IPS-15b (cell line): ENCODE data around the gene ZBTB17.

Source experiments
- H3K27me3 ChIP-seq: one replicate; pipeline ENCODE4 v1.6.1; 2013; ENCODE audit warnings: low read length; ENCODE audit not compliant: control insufficient read depth, insufficient read depth
- H3K36me3 ChIP-seq: one replicate; pipeline ENCODE4 v1.6.1; 2013; ENCODE audit warnings: low read length; ENCODE audit not compliant: control insufficient read depth, insufficient read depth
- H3K4me1 ChIP-seq: one replicate; pipeline ENCODE4 v1.6.1; 2013; ENCODE audit warnings: mild to moderate bottlenecking, low read length; ENCODE audit not compliant: control insufficient read depth, insufficient read depth
- H3K4me3 ChIP-seq: one replicate; pipeline ENCODE4 v1.5.1; 2013; ENCODE audit warnings: low read depth, low read length
- H3K9ac ChIP-seq: one replicate; pipeline ENCODE4 v1.6.1; 2013; ENCODE audit warnings: low read depth, mild to moderate bottlenecking, low read length
- H3K9me3 ChIP-seq: one replicate; pipeline ENCODE4 v1.6.1; 2013; ENCODE audit warnings: mild to moderate bottlenecking, low read length; ENCODE audit not compliant: control insufficient read depth, insufficient read depth

The ZBTB17 gene

DNA sequence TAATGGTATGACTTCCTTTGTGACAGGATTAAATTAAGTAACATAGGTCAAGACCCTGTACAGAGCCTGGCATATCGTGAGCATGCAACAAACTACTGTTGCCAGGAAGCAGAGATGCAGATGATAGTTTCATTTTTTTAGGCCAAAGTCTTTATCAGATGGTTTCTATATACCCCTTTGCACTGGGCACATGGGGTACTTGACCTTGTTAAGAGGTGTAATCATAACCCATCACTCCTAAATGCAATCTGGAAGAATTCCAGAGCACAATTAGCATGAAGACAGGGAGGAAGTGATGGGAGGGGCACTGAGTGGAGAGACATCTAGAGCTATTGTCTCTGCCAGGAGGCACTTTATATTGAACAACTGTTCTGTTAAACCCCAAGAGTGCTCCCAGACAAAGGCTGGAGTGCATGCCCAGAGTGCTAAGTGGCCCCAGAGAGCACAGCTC, 22.1 kb downstream of the ZBTB17 start:
- Histone ChIP-seq H3K9ac (no peak overlapping the region), H3K4me1 (peaks cover 6% of the 10 kb centered on the region), H3K27me3 (no peaks in the 10 kb centered on the region), H3K9me3 (no peaks in the 10 kb centered on the region), H3K36me3 (no peaks in the 10 kb centered on the region), H3K4me3 (no peak overlapping the region)

DNA sequence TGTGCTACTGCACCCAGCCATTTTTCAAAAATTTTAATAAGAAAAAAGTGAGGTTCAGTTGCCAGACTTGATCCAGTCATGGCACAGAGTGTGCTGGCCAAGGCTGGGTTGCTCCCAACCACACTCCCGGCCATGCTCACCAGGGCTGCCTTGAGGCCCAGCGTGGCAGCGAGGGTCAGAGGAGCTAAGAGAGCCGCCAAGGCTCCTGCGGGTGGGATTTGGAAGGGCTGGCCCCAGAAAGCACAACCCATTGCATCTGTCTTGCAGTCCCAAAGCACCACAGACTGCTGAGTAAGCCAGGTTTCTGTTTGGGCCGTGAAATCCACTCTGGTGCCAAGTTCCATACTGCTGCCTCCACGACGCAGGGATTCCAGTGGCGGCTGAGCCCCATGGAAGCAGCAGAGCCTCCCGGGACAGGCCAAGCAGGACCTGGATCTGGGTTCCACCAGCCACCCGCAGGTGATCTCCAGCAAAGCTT, 22.6 kb downstream of the ZBTB17 start:
- Histone ChIP-seq H3K36me3 (no peaks in the 10 kb centered on the region), H3K9ac (no peak overlapping the region), H3K27me3 (no peaks in the 10 kb centered on the region), H3K4me1 (peaks cover 6% of the 10 kb centered on the region), H3K9me3 (no peaks in the 10 kb centered on the region), H3K4me3 (no peak overlapping the region)

DNA sequence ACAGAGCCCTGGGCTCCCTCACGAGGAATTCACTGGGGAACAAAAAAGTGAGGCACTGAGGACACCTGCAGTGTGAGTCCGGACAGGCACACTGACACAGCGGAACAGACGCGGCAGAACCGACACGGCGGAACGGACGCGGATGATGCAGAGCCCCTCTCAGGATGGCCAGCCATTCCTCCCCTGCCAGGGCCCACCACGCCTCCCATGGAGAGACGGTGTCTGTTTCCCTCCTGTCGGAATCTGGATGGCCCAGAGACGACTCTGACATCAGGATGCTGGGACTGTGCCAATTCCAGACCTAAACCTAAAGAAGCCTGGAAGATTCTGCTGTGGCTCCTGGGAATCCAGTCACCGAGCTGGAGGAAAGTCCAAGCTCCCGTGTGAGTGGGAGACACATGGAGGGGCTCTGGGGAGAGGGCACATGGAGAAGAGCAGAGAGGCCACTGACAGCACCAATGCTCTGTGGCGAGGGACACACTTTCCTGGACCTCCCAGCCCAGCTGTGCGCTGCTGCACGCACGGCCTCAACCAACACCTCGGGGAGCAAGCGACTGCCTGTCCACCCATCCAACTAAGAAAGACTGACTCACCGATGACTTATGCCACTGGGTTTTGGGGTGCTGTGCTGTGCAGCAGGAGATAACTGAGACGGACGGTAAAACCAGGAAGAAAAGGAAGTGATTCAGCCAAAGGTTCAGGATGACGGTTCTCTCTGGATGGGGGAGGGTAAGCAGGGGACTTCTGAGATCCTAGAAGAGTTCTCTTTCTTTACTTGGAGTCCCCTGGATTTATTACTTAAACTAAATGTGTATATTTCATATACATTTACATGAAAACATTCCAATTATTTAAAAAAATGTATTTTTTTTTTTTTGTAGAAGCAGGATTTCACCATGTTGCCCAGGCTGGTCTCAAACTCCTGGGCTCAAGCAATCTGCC, 23.3 kb downstream of the ZBTB17 start:
- no peak overlapping the region for H3K9ac ChIP-seq
- H3K4me3 ChIP-seq: no peak overlapping the region
- H3K4me1 ChIP-seq: peaks cover 2% of the 10 kb centered on the region
- H3K27me3 ChIP-seq: no peaks in the 10 kb centered on the region
- H3K9me3 ChIP-seq: no peaks in the 10 kb centered on the region
- H3K36me3 ChIP-seq: no peaks in the 10 kb centered on the region

DNA sequence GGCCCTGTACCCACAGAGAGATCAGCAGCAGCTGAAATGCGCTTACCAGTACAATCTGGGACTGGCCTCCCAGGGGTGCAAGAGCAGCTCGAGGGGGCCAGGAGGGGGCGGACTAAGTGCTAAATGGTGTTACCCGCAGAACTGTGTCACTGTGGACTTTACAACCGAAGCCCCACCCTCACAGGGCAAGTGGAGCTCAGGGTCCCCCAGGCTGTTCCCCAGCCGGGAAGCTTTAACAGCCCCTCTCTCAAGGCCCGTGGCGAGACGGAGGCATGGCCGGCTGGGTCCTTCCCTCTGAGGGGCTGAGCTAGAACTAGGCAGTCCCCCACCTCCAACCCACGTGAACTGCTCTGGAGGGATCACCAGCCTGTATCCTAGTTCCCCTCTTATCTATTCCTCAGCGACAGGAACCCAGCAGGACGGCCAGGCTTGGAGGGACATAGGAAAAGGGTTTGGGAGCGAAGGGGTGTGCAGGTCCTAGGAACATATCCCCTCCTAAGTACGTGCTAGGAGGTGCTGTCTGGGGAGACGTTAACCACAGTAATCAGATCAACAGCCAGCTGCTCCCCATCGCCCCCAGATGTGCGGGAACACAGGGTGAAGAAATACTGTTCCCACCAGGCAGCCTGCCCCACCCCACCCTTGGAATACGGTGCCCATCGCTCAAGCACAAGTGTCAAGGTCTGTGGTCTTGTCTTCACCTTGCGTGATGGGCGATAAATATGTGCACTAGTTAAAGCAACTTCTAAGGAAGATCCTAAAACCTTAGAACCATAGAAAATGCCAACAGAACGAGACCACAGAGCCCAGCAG, 24.4 kb downstream of the ZBTB17 start:
- Histone ChIP-seq H3K27me3 (no peaks in the 10 kb centered on the region), H3K4me1 (peaks cover 2% of the 10 kb centered on the region), H3K9ac (no peak overlapping the region), H3K4me3 (no peak overlapping the region), H3K36me3 (peaks cover 7% of the 10 kb centered on the region), H3K9me3 (no peaks in the 10 kb centered on the region)

DNA sequence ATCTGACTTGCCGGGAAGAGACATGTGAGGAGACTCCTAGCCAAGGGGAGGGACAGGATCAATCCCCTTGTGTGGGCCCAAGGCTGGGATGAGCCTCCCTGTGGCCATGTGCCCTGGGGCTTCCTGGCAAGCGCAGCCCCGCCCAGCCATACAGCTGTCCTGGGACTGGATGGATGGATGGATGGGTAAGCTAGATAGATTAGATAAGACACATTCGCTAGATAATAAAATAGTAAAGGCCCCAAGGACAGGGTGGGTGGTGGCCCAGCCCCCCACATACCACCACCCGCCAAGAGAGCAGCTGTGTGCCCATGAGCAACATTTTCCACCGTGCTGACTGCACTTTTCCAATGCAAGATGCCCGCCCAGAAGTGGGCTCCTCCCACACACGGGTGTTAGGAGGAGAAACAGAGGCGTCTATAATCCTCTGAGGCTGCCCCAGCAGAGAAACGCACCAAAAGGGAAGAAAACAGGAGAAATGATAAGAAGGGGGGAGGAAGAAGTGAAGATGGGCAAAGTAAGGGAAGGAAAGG, 25.1 kb downstream of the ZBTB17 start:
- Histone ChIP-seq H3K36me3 (peaks cover 13% of the 10 kb centered on the region), H3K9ac (no peak overlapping the region), H3K9me3 (no peaks in the 10 kb centered on the region), H3K4me1 (peaks cover 2% of the 10 kb centered on the region), H3K27me3 (no peaks in the 10 kb centered on the region), H3K4me3 (no peak overlapping the region)

DNA sequence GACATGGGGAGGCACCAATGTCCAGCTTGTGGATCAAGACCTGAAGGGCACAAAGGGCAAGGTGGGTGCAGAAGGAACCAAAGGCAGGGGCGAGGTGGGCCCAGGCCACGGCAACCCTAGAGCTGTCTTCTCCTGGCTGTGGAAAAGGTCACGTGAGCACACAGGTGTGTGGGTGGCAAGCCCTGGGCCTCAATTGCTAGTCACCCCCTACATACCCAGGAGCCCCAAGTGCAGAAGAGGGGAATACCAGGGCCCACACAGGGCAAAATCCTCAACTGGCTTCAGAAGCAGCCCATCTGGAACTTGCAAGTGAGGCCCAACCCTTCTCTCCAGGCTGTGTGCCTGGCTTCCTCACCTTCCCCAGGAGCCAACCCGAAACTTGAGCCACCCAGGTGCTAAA, 25.6 kb downstream of the ZBTB17 start:
- Histone ChIP-seq H3K27me3 (no peaks in the 10 kb centered on the region), H3K9ac (no peak overlapping the region), H3K36me3 (peaks cover 18% of the 10 kb centered on the region), H3K4me1 (peaks cover 2% of the 10 kb centered on the region), H3K4me3 (no peak overlapping the region), H3K9me3 (no peaks in the 10 kb centered on the region)

DNA sequence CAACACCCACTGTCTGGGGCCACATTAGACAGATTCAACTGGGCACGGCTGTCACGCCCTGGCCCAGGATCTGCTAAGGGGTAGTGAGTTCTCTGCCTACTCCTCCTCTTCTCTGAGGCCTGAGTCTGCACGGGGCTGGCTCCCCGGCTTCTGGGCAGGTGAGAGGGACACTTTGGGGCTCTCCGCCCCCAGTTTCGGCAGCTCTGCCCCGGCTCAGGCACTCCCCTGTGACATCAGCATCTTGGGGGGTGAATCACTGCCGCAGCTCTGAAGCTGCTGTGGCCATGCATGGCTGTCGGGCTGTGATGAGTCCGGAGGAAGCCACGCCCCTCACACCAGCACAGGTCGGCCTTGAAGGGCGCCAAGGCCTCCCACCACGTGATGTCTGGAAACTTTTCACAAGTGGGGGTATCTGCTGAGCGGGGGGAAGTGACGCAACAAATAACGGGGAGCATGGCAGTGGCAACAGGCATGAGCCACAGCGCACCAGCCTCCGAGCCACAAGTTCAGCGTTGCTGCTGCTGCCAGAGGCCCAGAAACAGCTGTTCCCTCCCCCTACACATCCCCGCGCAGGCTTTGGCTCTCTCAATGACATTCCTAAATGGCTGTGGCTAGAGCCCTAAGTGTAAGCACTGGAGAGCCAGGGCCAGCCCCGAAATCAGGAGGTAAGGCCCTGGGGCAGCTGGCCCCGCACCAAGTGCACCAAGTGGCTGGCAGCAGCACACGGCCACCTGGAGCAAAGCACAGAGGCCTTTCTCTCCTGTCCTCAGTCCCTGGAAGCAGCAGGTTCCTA, 26.3 kb downstream of the ZBTB17 start:
- Histone ChIP-seq H3K9ac (no peak overlapping the region), H3K36me3 (peaks cover 22% of the 10 kb centered on the region), H3K27me3 (no peaks in the 10 kb centered on the region), H3K4me3 (no peak overlapping the region), H3K4me1 (peaks cover 2% of the 10 kb centered on the region), H3K9me3 (no peaks in the 10 kb centered on the region)

DNA sequence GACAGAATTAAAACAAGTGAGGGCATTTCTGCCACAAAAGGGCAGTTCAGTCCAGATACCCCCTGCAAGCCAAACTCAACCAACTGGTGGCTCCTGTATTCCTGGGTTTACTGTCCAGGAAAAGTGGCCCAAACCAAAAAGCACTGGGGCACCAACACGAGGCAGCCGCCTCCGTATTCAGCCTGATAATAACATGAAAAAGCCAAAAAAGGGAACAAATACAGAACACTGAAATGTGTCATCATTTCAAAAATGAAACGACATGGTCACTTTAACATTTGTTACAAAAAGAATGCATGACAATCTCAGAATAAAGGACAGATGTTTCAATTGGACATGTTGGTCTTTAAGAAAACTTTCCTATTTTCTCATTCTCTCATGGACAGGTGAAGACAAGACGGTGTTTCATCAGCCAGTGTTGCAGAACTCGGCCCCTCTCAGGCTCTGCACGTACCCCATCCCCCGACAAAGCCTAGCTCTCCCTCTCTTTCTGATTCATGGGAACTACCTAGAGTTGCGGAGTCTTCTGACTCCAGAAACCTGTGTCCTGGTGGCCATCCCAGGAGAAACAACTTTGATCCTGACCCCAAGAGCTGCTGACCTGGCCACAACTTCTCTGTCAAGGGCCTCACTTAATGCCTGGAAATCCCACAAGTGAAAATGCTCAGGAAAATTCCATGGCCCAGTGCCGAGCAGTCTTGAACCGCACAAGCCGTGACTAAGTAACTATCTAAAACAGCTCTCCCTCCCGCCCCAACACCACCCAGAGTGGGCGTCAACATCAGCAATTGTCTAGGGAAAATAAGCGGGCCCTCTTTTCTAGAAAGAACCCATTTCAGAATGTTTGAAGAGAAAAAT, 27.1 kb downstream of the ZBTB17 start:
- H3K4me3 ChIP-seq: no peak overlapping the region
- peaks cover 27% of the 10 kb centered on the region for H3K36me3 ChIP-seq
- peaks cover 2% of the 10 kb centered on the region for H3K4me1 ChIP-seq
- H3K27me3 ChIP-seq: no peaks in the 10 kb centered on the region
- H3K9me3 ChIP-seq: no peaks in the 10 kb centered on the region
- H3K9ac ChIP-seq: no peak overlapping the region

DNA sequence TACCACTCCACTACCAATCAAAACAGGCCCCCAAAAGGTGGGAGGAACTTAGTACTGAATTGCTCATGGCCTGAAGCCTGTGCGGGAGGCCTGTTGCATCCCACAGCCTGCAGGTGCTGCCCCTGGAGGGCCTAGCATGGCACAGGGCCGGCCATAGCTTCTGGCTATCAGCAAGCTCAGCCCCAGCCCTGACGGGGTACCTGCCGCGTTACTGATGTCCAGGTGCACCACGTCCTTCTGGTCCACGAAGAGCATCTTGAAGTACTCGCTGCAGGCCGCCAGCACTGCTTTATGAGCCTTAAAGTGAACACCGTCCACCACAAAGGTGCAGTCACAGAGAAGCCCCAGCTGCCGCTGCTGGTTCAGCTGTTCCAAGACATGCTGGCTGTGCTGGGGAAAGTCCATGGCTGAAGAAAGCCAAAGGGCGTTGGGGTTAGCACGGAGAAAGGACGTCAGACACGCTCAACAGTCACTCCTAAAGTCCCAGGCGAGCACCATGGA, 27.8 kb downstream of the ZBTB17 start:
- no peaks in the 10 kb centered on the region for H3K9me3 ChIP-seq
- H3K27me3 ChIP-seq: no peaks in the 10 kb centered on the region
- no peak overlapping the region for H3K9ac ChIP-seq
- peaks cover 32% of the 10 kb centered on the region for H3K36me3 ChIP-seq
- no peak overlapping the region for H3K4me3 ChIP-seq
- H3K4me1 ChIP-seq: peaks cover 2% of the 10 kb centered on the region

DNA sequence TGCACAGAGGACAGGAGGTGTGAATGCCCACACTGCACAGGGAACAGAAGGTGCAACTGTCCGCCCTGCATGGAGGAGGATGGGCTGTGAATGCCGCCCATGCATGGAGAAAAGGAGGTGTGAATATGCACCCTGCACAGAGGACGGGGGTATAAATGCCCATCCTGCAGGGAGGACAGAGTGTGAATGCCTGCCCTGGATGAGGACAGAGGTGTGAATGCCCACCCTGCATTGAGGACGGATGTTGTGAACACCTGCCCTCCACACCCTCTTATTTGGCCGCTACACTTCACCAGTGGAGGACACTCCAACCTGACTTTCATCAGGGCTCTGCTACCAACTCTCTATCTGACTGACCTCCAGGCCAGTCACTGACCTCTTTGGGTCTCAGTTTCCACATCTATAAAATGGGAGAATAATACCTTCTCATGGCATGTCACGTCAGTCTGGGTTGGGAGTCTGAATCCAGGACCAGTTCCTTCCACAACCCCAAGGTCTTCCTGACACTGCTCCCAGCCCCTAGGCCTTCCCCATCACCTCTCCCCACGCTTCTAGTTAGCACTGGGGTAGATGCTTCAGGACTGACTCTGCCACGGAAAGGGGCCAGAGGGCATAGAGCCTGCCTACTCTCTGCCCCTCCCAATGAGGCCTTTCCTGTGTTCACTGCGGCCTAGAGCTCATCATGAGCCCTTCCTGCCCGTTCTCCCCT, 28.4 kb downstream of the ZBTB17 start:
- no peak overlapping the region for H3K4me3 ChIP-seq
- H3K9ac ChIP-seq: no peak overlapping the region
- H3K4me1 ChIP-seq: peaks cover 2% of the 10 kb centered on the region
- H3K27me3 ChIP-seq: no peaks in the 10 kb centered on the region
- H3K9me3 ChIP-seq: no peaks in the 10 kb centered on the region
- peaks cover 38% of the 10 kb centered on the region for H3K36me3 ChIP-seq
